Activated naive CD4-positive, alpha-beta T cell (primary cell): ENCODE data around the gene C15orf39.
"Not testable (repeated sequence)": the region's sequence is repeated elsewhere in the genome, so short reads cannot be mapped to it uniquely, and the experiment has no call there.

ENCODE experiments used
- DNase-seq, 4 experiments: peaks; one replicate each; lab custom pipeline; 2025; lab: John Stamatoyannopoulos, UW

C15orf39 gene

GRCh38 chr15:75232252-75232813 lies 30.7 kb downstream of the C15orf39 start:
- no peak for DNase-seq

DNA sequence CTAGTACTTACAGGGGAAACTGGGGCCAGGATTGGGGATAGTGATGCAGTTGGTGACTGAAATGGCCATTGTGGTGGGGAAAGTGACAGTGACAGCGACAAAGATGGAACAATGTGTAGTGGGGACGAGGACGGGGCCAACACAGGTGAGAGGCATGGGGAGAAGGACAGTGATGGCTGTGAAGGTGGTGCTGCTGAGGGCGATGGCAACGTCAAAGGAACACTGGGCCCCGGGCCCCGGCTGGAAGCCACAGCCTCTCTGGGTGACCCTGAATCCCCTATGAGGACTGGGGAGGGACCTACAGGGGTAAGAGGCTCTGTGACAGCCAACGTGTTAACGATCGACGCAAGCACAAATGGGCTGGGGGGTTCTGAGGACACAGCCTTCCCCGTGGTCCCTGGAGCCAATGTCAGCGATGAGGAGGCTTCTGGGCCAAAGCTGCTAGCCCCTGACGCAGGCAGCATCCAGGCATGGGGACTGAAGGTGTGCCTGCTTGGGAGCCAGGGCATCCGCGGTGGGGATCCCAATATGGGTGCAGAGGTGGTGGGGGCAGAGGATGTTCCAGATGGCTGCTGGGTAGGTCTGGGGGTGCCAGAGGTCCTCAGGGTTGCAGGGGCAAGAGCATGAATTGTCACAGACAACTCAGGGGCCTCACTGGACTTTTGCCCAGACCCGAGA lies 31.3 kb downstream of the C15orf39 start:
- DNase-seq, result no peak

- no peak for DNase-seq
Measured at GRCh38 chr15:75233504-75234190, 32.0 kb downstream of the C15orf39 start.

GRCh38 chr15:75234191-75234810 lies 32.6 kb downstream of the C15orf39 start:
- DNase-seq, result no peak

DNA sequence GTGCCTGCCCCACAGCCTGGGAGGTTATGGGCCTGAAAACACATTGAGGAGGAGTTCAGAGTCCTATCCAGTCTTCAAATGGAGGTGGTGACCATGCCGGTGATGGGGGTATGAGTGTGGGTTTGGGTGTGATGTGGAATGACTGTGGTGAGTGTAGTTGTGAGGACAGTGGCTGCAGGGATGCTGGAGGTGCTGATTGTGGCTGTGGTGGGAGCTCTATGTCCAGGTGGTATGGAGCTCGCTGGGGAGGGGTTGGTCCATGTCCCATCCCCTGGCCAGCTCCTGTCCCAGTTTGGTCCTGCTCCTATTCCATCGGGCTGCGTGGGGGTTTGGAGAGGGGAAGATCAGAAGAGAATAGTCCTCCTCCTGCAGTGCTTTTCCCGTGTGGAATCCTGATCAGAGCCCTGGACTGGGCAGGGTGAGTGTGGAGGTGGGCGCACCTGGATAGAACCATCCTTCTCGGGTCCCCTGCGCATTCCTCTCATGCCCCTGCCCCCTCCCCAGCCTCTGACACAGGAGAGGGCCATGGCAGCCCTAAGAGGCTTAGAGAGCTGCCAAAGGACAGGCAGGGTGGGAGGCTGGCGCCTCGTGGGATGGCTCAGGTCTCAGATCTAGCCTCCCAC lies 33.5 kb downstream of the C15orf39 start:
- DNase-seq, result no peak

GRCh38 chr15:75235760-75236729 lies 34.4 kb downstream of the C15orf39 start:
- no peak for DNase-seq

- DNase-seq, result no peak
Measured at GRCh38 chr15:75237316-75237982, 35.8 kb downstream of the C15orf39 start.

DNA sequence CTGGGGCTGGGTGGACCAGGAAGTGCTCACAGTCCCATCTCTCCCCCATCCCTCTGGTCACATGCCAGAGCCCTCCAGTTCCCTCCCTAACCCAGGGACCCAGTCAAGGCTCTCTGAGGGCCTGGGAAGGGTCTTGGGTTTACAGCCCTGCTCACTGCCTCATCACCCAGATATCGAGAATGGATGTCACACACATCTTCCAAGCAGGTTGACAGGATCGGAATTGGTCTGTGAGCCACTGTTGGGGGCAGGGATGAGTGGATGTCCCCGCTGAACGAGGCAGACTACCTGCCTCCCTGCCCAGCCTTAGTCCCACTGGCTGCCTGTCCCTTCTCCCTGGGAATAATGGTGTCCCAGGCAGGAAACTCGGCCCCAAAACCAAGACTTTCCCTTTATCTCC lies 36.5 kb downstream of the C15orf39 start:
- DNase-seq, result no peak

GRCh38 chr15:75245741-75246140 lies 44.1 kb downstream of the C15orf39 start:
- not testable (repeated sequence) for DNase-seq

- not testable (repeated sequence) for DNase-seq
Measured at GRCh38 chr15:75248991-75249390, 47.3 kb downstream of the C15orf39 start.

DNA sequence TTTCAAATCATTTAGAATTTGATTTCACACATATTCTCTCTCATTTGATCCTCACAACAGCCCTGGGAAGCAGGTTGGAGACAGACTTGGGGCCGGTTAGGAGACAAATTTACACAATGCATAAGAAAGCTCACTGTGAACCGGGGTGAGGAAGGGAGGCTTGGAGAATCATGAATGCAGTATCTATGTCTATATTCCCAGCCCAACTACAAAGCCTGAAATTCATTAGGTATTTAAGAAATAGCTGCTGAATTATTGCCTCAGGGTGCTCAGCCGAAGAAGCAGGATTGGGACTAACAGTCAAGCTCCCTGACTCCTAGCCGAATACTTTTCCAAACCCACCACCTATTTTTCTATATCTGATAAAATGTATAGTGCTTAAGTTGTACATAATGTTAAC lies 48.0 kb downstream of the C15orf39 start:
- no peak for DNase-seq

- not testable (repeated sequence) for DNase-seq
Measured at GRCh38 chr15:75251343-75251742, 49.7 kb downstream of the C15orf39 start.

- not testable (repeated sequence) for DNase-seq
Measured at GRCh38 chr15:75252285-75252684, 50.6 kb downstream of the C15orf39 start.

- not testable (repeated sequence) for DNase-seq
Measured at GRCh38 chr15:75258034-75258433, 56.4 kb downstream of the C15orf39 start, which contains the start of gene GOLGA6C. Gene GOLGA6C (plus strand): TSS chr15:75258334. CDS start chr15:75258599, 265 bp downstream.

DNA sequence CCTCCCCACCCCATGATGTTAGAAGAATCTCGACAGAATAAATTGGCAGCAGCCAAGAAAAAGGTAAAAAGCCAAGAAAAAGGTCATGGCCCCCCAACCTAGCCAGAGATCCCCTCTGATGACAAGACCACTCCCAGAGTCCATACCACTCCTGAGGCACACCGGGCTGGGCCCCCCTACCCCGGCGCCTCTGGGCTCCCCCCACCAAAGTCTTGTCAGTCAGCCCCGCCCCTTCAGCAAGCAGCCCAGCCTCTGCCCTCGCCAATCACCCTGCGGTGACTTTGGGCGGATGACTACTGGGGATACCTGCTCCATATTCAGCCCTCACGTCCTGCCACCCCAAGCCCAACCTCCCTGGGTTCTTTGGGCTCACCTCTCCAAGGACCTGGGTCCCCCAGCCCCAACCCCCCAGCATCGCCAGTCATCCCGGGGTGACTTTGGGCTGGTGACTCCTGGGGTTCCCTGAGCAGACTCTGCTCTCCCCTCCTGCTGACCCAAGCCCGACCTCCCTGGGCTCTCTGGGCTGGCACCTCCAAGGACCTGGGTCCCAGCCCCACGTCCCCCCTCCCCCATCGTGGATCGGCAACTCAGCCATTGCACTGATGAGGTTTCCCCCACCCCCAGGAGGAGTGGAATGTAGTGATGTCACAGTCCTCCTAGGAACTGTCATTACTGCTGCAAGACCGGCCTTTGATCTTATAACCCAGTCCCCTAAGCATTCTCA lies 57.1 kb downstream of the C15orf39 start:
- not testable (repeated sequence) for DNase-seq

- DNase-seq, result not testable (repeated sequence)
Measured at GRCh38 chr15:75259873-75260272, 58.2 kb downstream of the C15orf39 start.
